PFSK-1 (cell line): ENCODE measurements around the gene S100A2.

Experiments
- POLR2AphosphoS5 ChIP-seq: IDR thresholded peaks from 2 replicates; pipeline ENCODE4 v1.6.1; 2012; ENCODE audit warnings: low read depth, mild to moderate bottlenecking, control low read depth, low read length, moderate library complexity
- REST ChIP-seq, 2 experiments: IDR thresholded peaks; 2 replicates each; pipeline versions ENCODE4 v1.6.1 to v1.8.0; 2011 to 2012; ENCODE audit warnings: low read depth in 2 of 2, low read length in 2 of 2, control low read depth in 1 of 2, inconsistent platforms in 1 of 2, mild to moderate bottlenecking in 1 of 2, moderate library complexity in 1 of 2; ENCODE audit not compliant: insufficient read depth in 1 of 2
- SIN3A ChIP-seq: IDR thresholded peaks from 2 replicates; pipeline ENCODE4 v1.6.1; 2012; ENCODE audit warnings: mild to moderate bottlenecking, low read length, moderate library complexity, borderline replicate concordance; ENCODE audit not compliant: insufficient read depth
- TAF1 ChIP-seq: IDR thresholded peaks from 2 replicates; pipeline ENCODE4 v1.6.1; 2012; ENCODE audit warnings: low read length, control low read depth, borderline replicate concordance; ENCODE audit not compliant: insufficient read depth

GRCh38 chr1:153556348-153556747, 9.3 kb downstream of the S100A2 start:
- TF ChIP-seq POLR2AphosphoS5 (no peak), TAF1 (no peak), SIN3A (no peak), REST (IDR thresholded peaks at IDR 0.05; ENCODE audit: insufficient read depth in 1 of 2, low read depth in 2 of 2, low read length in 2 of 2) (no peak)
